Neural progenitor cell (in vitro differentiated cells): ENCODE measurements around the gene TEX11. TPM values are rescaled to one million over a fixed set of nuclear protein-coding genes. Genes with fewer than 3 reads are reported as not detected.
"Not testable (repeated sequence)": the region's sequence is repeated elsewhere in the genome, so short reads cannot be mapped to it uniquely, and the experiment has no call there.

ENCODE experiments used
- DNase-seq: peaks from one replicate; pipeline ENCODE4 v3.0.0-alpha.2; 2016; ENCODE audit warnings: low spot score
- H2AFZ ChIP-seq: fragments of 200-600 bp; sonication (generic); replicated peaks from 2 replicates; pipeline ENCODE4 v1.6.1; 2016; ENCODE audit warnings: antibody characterized with exemption
- H3F3A ChIP-seq: fragments of 200-600 bp; sonication (generic); 2 replicates; pipeline ENCODE4 v1.6.1; 2016; ENCODE audit warnings: antibody characterized with exemption, low read depth
- H3K27ac ChIP-seq: fragments of 200-600 bp; sonication (generic); 2 replicates; pipeline ENCODE4 v1.5.1; 2016; ENCODE audit warnings: mild to moderate bottlenecking
- H3K27me3 ChIP-seq: fragments of 200-600 bp; sonication (generic); 2 replicates; pipeline ENCODE4 v1.6.1; 2016; ENCODE audit warnings: mild to moderate bottlenecking, moderate library complexity
- H3K36me3 ChIP-seq: fragments of 200-600 bp; sonication (generic); 2 replicates; pipeline ENCODE4 v1.5.1; 2016
- H3K4me1 ChIP-seq: fragments of 200-600 bp; sonication (generic); 2 replicates; pipeline ENCODE4 v1.6.1; 2016; ENCODE audit warnings: mixed run types
- H3K4me2 ChIP-seq: fragments of 200-600 bp; sonication (generic); 2 replicates; pipeline ENCODE4 v1.6.1; 2016
- H3K4me3 ChIP-seq: fragments of 200-600 bp; sonication (generic); 2 replicates; pipeline ENCODE4 v1.5.1; 2016
- H3K79me2 ChIP-seq: fragments of 200-600 bp; sonication (generic); 2 replicates; pipeline ENCODE4 v1.6.1; 2016; ENCODE audit warnings: low read depth
- H3K9ac ChIP-seq: fragments of 200-600 bp; sonication (generic); 2 replicates; pipeline ENCODE4 v1.6.1; 2016
- H3K9me3 ChIP-seq: fragments of 200-600 bp; sonication (generic); 2 replicates; pipeline ENCODE4 v1.5.1; 2016; ENCODE audit warnings: low read depth
- H4K20me1 ChIP-seq: fragments of 200-600 bp; sonication (generic); 2 replicates; pipeline ENCODE4 v1.6.1; 2016; ENCODE audit warnings: low read depth
- H3K27ac Mint-ChIP-seq: 3 replicates; pipeline ENCODE4 v1.8.0; 2021; ENCODE audit warnings: mixed read lengths
- H3K27me3 Mint-ChIP-seq: 2 replicates; pipeline ENCODE4 v1.8.0; 2022; ENCODE audit warnings: low read depth, mild to moderate bottlenecking, inconsistent platforms, moderate library complexity, mixed read lengths; ENCODE audit not compliant: insufficient read depth
- H3K36me3 Mint-ChIP-seq: 3 replicates; pipeline ENCODE4 v1.8.0; 2021; ENCODE audit warnings: mixed read lengths
- H3K4me1 Mint-ChIP-seq: 3 replicates; pipeline ENCODE4 v1.8.0; 2021; ENCODE audit warnings: mixed read lengths
- H3K4me3 Mint-ChIP-seq: 3 replicates; pipeline ENCODE4 v1.8.0; 2021; ENCODE audit warnings: mild to moderate bottlenecking, moderate library complexity, mixed read lengths
- H3K9me3 Mint-ChIP-seq: 3 replicates; pipeline ENCODE4 v1.8.0; 2020; ENCODE audit warnings: mixed read lengths
- CTCF ChIP-seq: fragments of 200-600 bp; sonication (generic); IDR thresholded peaks from 2 replicates; pipeline ENCODE4 v1.5.1; 2017; ENCODE audit warnings: antibody characterized with exemption, mild to moderate bottlenecking
- EZH2 ChIP-seq: fragments of 200-600 bp; sonication (generic); IDR thresholded peaks from 2 replicates; pipeline ENCODE4 v1.6.1; 2017; ENCODE audit warnings: antibody characterized with exemption, mild to moderate bottlenecking, moderate library complexity
- EZH2phosphoT487 ChIP-seq: fragments of 200-600 bp; sonication (generic); IDR thresholded peaks from 2 replicates; pipeline ENCODE4 v1.6.1; 2017; ENCODE audit warnings: antibody characterized with exemption
- total RNA-seq: library from RNA; depleted of rRNA; stranded (reverse); fragments of >200 nt; gene quantifications from 2 replicates; pipeline ENCODE4 v1.2.3, GENCODE V29; 2015; ENCODE audit warnings: low replicate concordance

Gene TEX11
- total RNA-seq, 1 donor from 2014 or later: not detected

GRCh38 chrX:70720721-70721120, 187.8 kb downstream of the TEX11 start:
- H3K79me2 ChIP-seq: no peaks in the 10 kb centered on the region
- no peaks in the 10 kb centered on the region for H3K36me3 Mint-ChIP-seq
- no peaks in the 10 kb centered on the region for H3K9me3 ChIP-seq
- no peaks in the 10 kb centered on the region for H4K20me1 ChIP-seq
- peaks cover 2% of the 10 kb centered on the region for H3K27me3 Mint-ChIP-seq
- DNase-seq: no peak
- H3K9me3 Mint-ChIP-seq: no peaks in the 10 kb centered on the region
- no peaks in the 10 kb centered on the region for H3K27me3 ChIP-seq
- no peak overlapping the region for H3K27ac ChIP-seq
- no peak overlapping the region for H2AFZ ChIP-seq
- H3K4me3 ChIP-seq: no peak overlapping the region
- H3F3A ChIP-seq: no peaks in the 10 kb centered on the region
- H3K36me3 ChIP-seq: no peaks in the 10 kb centered on the region
- H3K4me3 Mint-ChIP-seq: no peak overlapping the region
- no peak overlapping the region for H3K27ac Mint-ChIP-seq
- no peak overlapping the region for H3K9ac ChIP-seq
- H3K4me1 Mint-ChIP-seq: no peaks in the 10 kb centered on the region
- H3K4me2 ChIP-seq: no peak overlapping the region
- TF ChIP-seq EZH2phosphoT487 (no peak), CTCF (no peak), EZH2 (no peak)
- no peaks in the 10 kb centered on the region for H3K4me1 ChIP-seq

GRCh38 chrX:70711336-70711735, 197.2 kb downstream of the TEX11 start:
- not testable (repeated sequence) for H3K79me2 ChIP-seq, H3K9ac ChIP-seq, H3K4me2 ChIP-seq, H3K27me3 ChIP-seq, H3K36me3 ChIP-seq, H3K9me3 Mint-ChIP-seq, H4K20me1 ChIP-seq, H3K4me1 ChIP-seq, H3K9me3 ChIP-seq, DNase-seq, H3K27ac Mint-ChIP-seq, H3K4me3 Mint-ChIP-seq, H3K27ac ChIP-seq, H3K4me1 Mint-ChIP-seq, H3K36me3 Mint-ChIP-seq, H3K4me3 ChIP-seq, H3F3A ChIP-seq, H3K27me3 Mint-ChIP-seq, H2AFZ ChIP-seq

GRCh38 chrX:70694339-70695122, 214.0 kb downstream of the TEX11 start:
- no peaks in the 10 kb centered on the region for H3K27me3 ChIP-seq
- no peak overlapping the region for H3K4me3 Mint-ChIP-seq
- H3K9ac ChIP-seq: no peak overlapping the region
- no peak overlapping the region for H3K4me2 ChIP-seq
- H3K36me3 Mint-ChIP-seq: no peaks in the 10 kb centered on the region
- DNase-seq: no peak
- H3K79me2 ChIP-seq: no peaks in the 10 kb centered on the region
- H3F3A ChIP-seq: no peaks in the 10 kb centered on the region
- no peaks in the 10 kb centered on the region for H3K4me1 ChIP-seq
- peaks cover 2% of the 10 kb centered on the region for H3K27me3 Mint-ChIP-seq
- H4K20me1 ChIP-seq: no peaks in the 10 kb centered on the region
- no peak overlapping the region for H3K27ac Mint-ChIP-seq
- H2AFZ ChIP-seq: no peak overlapping the region
- no peaks in the 10 kb centered on the region for H3K36me3 ChIP-seq
- H3K27ac ChIP-seq: no peak overlapping the region
- no peaks in the 10 kb centered on the region for H3K9me3 ChIP-seq
- H3K4me1 Mint-ChIP-seq: no peaks in the 10 kb centered on the region
- no peak for TF ChIP-seq EZH2phosphoT487
- no peak for TF ChIP-seq EZH2
- TF ChIP-seq CTCF: no peak
- no peaks in the 10 kb centered on the region for H3K9me3 Mint-ChIP-seq
- H3K4me3 ChIP-seq: no peak overlapping the region

- not testable (repeated sequence) for H3K27ac ChIP-seq, H3K36me3 Mint-ChIP-seq, H3K27me3 ChIP-seq, H3K4me3 Mint-ChIP-seq, H4K20me1 ChIP-seq, H3K9ac ChIP-seq, H3K4me2 ChIP-seq, H3K27me3 Mint-ChIP-seq, H2AFZ ChIP-seq, H3K36me3 ChIP-seq, H3F3A ChIP-seq, H3K27ac Mint-ChIP-seq, H3K4me3 ChIP-seq, H3K4me1 Mint-ChIP-seq, H3K4me1 ChIP-seq, H3K79me2 ChIP-seq, DNase-seq, H3K9me3 Mint-ChIP-seq
- H3K9me3 ChIP-seq: peaks cover 10% of the 10 kb centered on the region
Observed at GRCh38 chrX:70679455-70679854, 229.1 kb downstream of the TEX11 start.
